Natural killer cell (primary cell): ENCODE results near the gene OXCT2. TPM values are rescaled to one million over a fixed set of nuclear protein-coding genes. Genes with fewer than 3 reads are reported as not detected.

Experiments used
- ATAC-seq, 3 donors: fragments of 150-1000 bp in 2 of 3; fragments of 200-7000 bp in 1 of 3; cut with Tn5 transposase; 1 replicate in 1 of 3; 2 replicates in 2 of 3; pipeline ENCODE4 v1.10.0; 2021; ENCODE audit warnings: mild to moderate bottlenecking in 2 of 3, moderate library complexity in 2 of 3
- DNase-seq, 2 donors: peaks; one replicate each; pipeline versions ENCODE4 v3.0.0 to v3.0.0-alpha.2; 2013 to 2021; ENCODE audit warnings: mixed read lengths in 1 of 2
- H3K27ac ChIP-seq: one replicate; pipeline ENCODE4 v1.5.1; 2013; ENCODE audit warnings: mild to moderate bottlenecking, low read length
- H3K27me3 ChIP-seq: one replicate; pipeline ENCODE4 v1.6.1; 2013; ENCODE audit warnings: low read length; ENCODE audit not compliant: control insufficient read depth, insufficient read depth
- H3K36me3 ChIP-seq: one replicate; pipeline ENCODE4 v1.6.1; 2013; ENCODE audit warnings: low read length; ENCODE audit not compliant: control insufficient read depth, insufficient read depth
- H3K4me1 ChIP-seq: one replicate; pipeline ENCODE4 v1.6.1; 2013; ENCODE audit warnings: low read length; ENCODE audit not compliant: control insufficient read depth, insufficient read depth
- H3K4me3 ChIP-seq: one replicate; pipeline ENCODE4 v1.5.1; 2013; ENCODE audit warnings: low read length
- H3K9me3 ChIP-seq: one replicate; pipeline ENCODE4 v1.6.1; 2013; ENCODE audit warnings: low read length; ENCODE audit not compliant: control insufficient read depth, insufficient read depth
- H3K27ac Mint-ChIP-seq, 2 donors: one replicate each; pipeline ENCODE4 v1.8.0; 2022; ENCODE audit warnings: mild to moderate bottlenecking in 2 of 2, mixed read lengths in 2 of 2, moderate library complexity in 1 of 2
- H3K27me3 Mint-ChIP-seq, 2 donors: one replicate each; pipeline ENCODE4 v1.8.0; 2022; ENCODE audit warnings: low read depth in 2 of 2, mixed read lengths in 2 of 2
- H3K36me3 Mint-ChIP-seq: one replicate; pipeline ENCODE4 v1.8.0; 2022; ENCODE audit warnings: mixed read lengths
- H3K4me1 Mint-ChIP-seq, 2 donors: one replicate each; pipeline ENCODE4 v1.8.0; 2022; ENCODE audit warnings: mixed read lengths in 2 of 2
- H3K4me3 Mint-ChIP-seq: one replicate; pipeline ENCODE4 v1.8.0; 2022; ENCODE audit warnings: mild to moderate bottlenecking, moderate library complexity, mixed read lengths
- H3K9me3 Mint-ChIP-seq, 2 donors: one replicate each; pipeline ENCODE4 v1.8.0; 2022; ENCODE audit warnings: mixed read lengths in 2 of 2
- CTCF ChIP-seq: fragments of 200-600 bp; IDR thresholded peaks from one replicate; pipeline ENCODE4 v1.8.0; 2022; ENCODE audit warnings: antibody characterized with exemption
- WGBS: methylation state at CpG from one replicate; pipeline ENCODE4 v1.1.7; 2013; ENCODE audit warnings: missing lambda C conversion rate; ENCODE audit not compliant: insufficient coverage; 5-methylcytosine and 5-hydroxymethylcytosine counted together
- intact Hi-C: fragments of 100-400 bp; cut with micrococcal nuclease; formaldehyde crosslinking; loops from one replicate; pipeline ENCODE4 v1.14.2; 2022
- total RNA-seq, 4 donors: library from RNA; stranded (reverse); fragments of 120-200 nt in 1 of 4; gene quantifications; one replicate each; pipeline versions ENCODE4 v1.2.3 to v1.2.4, GENCODE V29; 2013 to 2022

The OXCT2 gene
- total RNA-seq, 3 donors from 2014 or later (not counting 1 experiment from before 2014, with no cell fraction given): 0.42 to 2.2 (median 1.9) TPM

- intact Hi-C loops: no loop called here
- DNase-seq (no peak), ATAC-seq (peak in 1 of 3 donors; percentile 40)
- Mint-ChIP-seq H3K4me3 (peak overlapping the region; percentile 50), H3K9me3 (no peaks in the 10 kb centered on the region), H3K4me1 (peaks cover 17 to 21% of the 10 kb centered on the region in 2 donors), H3K27me3 (peaks cover 54 to 63% of the 10 kb centered on the region in 2 donors), H3K36me3 (no peaks in the 10 kb centered on the region), H3K27ac (no peak overlapping the region)
- peaks cover 17% of the 10 kb centered on the region for H3K27me3 ChIP-seq
- no peaks in the 10 kb centered on the region for H3K9me3 ChIP-seq
- H3K27ac ChIP-seq: no peak overlapping the region
- no peaks in the 10 kb centered on the region for H3K4me1 ChIP-seq
- no peak for TF ChIP-seq CTCF
- H3K4me3 ChIP-seq: no peak overlapping the region
- 45% methylated on average over 10 of the region's 10 CpGs for WGBS
- no peaks in the 10 kb centered on the region for H3K36me3 ChIP-seq
Observed at GRCh38 chr1:39727221-39727931, 43.8 kb downstream of the OXCT2 start.

GRCh38 chr1:39726600-39726999, 44.5 kb downstream of the OXCT2 start:
- TF ChIP-seq CTCF: no peak
- Mint-ChIP-seq H3K4me3 (no peak overlapping the region), H3K27ac (no peak overlapping the region), H3K27me3 (peaks cover 57 to 70% of the 10 kb centered on the region in 2 donors), H3K4me1 (peaks cover 17 to 21% of the 10 kb centered on the region in 2 donors), H3K9me3 (no peaks in the 10 kb centered on the region), H3K36me3 (no peaks in the 10 kb centered on the region)
- ATAC-seq (no peak), DNase-seq (no peak)
- Histone ChIP-seq H3K4me1 (no peaks in the 10 kb centered on the region), H3K27me3 (peaks cover 17% of the 10 kb centered on the region), H3K9me3 (no peaks in the 10 kb centered on the region), H3K4me3 (no peak overlapping the region), H3K36me3 (no peaks in the 10 kb centered on the region), H3K27ac (no peak overlapping the region)
- no CpG with 5 or more reads among the region's 3 CpGs for WGBS
- intact Hi-C loops: no loop called here

- peaks cover 38 to 50% of the 10 kb centered on the region in 2 donors for H3K27me3 Mint-ChIP-seq
- no peak for ATAC-seq
- H3K4me1 Mint-ChIP-seq: peaks cover 0 to 9% of the 10 kb centered on the region in 2 donors
Observed at GRCh38 chr1:39722495-39722894, 48.7 kb downstream of the OXCT2 start.

More at GRCh38 chr1:39722495-39722894, 48.7 kb downstream of the OXCT2 start:
- peaks cover 12% of the 10 kb centered on the region for H3K27me3 ChIP-seq
- H3K36me3 ChIP-seq: no peaks in the 10 kb centered on the region
- Mint-ChIP-seq H3K27ac (no peak overlapping the region), H3K9me3 (no peaks in the 10 kb centered on the region), H3K36me3 (no peaks in the 10 kb centered on the region), H3K4me3 (no peak overlapping the region)
- WGBS: no CpG with 5 or more reads among the region's 2 CpGs
- no peaks in the 10 kb centered on the region for H3K9me3 ChIP-seq
- H3K4me1 ChIP-seq: no peaks in the 10 kb centered on the region
- H3K27ac ChIP-seq: no peak overlapping the region
- no peak overlapping the region for H3K4me3 ChIP-seq
- TF ChIP-seq CTCF: no peak
- DNase-seq: no peak
- intact Hi-C loops: loop anchor here (5.0 kb wide), 2 partner anchors 50 to 70 kb away; partner anchors contain the start of gene NT5C1A
